GM23338 (cell line): ENCODE measurements around the gene SLC4A2. TPM values are rescaled to one million over a fixed set of nuclear protein-coding genes. Genes with fewer than 3 reads are reported as not detected.

Source experiments
- ATAC-seq: fragments of 200-7000 bp; cut with Tn5 transposase; 3 replicates; pipeline ENCODE4 v1.9.1; 2020
- DNase-seq: peaks from one replicate; pipeline ENCODE4 v3.0.0-alpha.2; 2015; ENCODE audit warnings: low spot score
- H2AFZ ChIP-seq: fragments of 200-600 bp; sonication (generic); 2 replicates; pipeline ENCODE4 v1.8.0; 2016; ENCODE audit warnings: antibody characterized with exemption, mild to moderate bottlenecking, moderate library complexity
- H3F3A ChIP-seq: fragments of 200-600 bp; sonication (generic); replicated peaks from 2 replicates; pipeline ENCODE4 v1.8.0; 2017; ENCODE audit warnings: antibody characterized with exemption, mixed run types, low read depth
- H3K27ac ChIP-seq: fragments of 200-600 bp; sonication (generic); 2 replicates; pipeline ENCODE4 v1.6.1; 2016; ENCODE audit warnings: low read depth
- H3K27me3 ChIP-seq: fragments of 200-600 bp; sonication (generic); 2 replicates; pipeline ENCODE4 v1.8.0; 2016; ENCODE audit warnings: mild to moderate bottlenecking, mixed run types, moderate library complexity; ENCODE audit not compliant: insufficient read depth
- H3K36me3 ChIP-seq: fragments of 200-600 bp; sonication (generic); 2 replicates; pipeline ENCODE4 v1.8.0; 2016; ENCODE audit warnings: mild to moderate bottlenecking; ENCODE audit not compliant: insufficient read depth
- H3K4me1 ChIP-seq: fragments of 200-600 bp; sonication (generic); 2 replicates; pipeline ENCODE4 v1.8.0; 2016; ENCODE audit warnings: mild to moderate bottlenecking, moderate library complexity; ENCODE audit not compliant: insufficient read depth
- H3K4me2 ChIP-seq: fragments of 200-600 bp; sonication (generic); 2 replicates; pipeline ENCODE4 v1.7.1; 2017; ENCODE audit warnings: mixed run types
- H3K4me3 ChIP-seq: fragments of 200-600 bp; sonication (generic); 2 replicates; pipeline ENCODE4 v1.6.1; 2016; ENCODE audit warnings: mixed run types
- H3K79me2 ChIP-seq: fragments of 200-600 bp; sonication (generic); replicated peaks from 2 replicates; pipeline ENCODE4 v1.8.0; 2017; ENCODE audit warnings: mild to moderate bottlenecking; ENCODE audit not compliant: insufficient read depth
- H3K9me2 ChIP-seq: fragments of 200-600 bp; sonication (generic); 2 replicates; pipeline ENCODE4 v1.8.0; 2017; ENCODE audit not compliant: insufficient read depth
- H4K20me1 ChIP-seq: fragments of 200-600 bp; sonication (generic); replicated peaks from 2 replicates; pipeline ENCODE4 v1.8.0; 2017; ENCODE audit warnings: mild to moderate bottlenecking; ENCODE audit not compliant: insufficient read depth
- H3K27ac Mint-ChIP-seq: 2 replicates; pipeline ENCODE4 v1.8.0; 2020; ENCODE audit warnings: inconsistent platforms, mild to moderate bottlenecking, moderate library complexity, mixed read lengths
- H3K27me3 Mint-ChIP-seq: 3 replicates; pipeline ENCODE4 v1.8.0; 2022; ENCODE audit warnings: low read depth, mild to moderate bottlenecking, moderate library complexity, mixed read lengths, inconsistent platforms; ENCODE audit not compliant: insufficient read depth, poor library complexity
- H3K36me3 Mint-ChIP-seq: 3 replicates; pipeline ENCODE4 v1.8.0; 2021; ENCODE audit warnings: low read depth, mild to moderate bottlenecking, inconsistent platforms, moderate library complexity, mixed read lengths
- H3K4me1 Mint-ChIP-seq: 3 replicates; pipeline ENCODE4 v1.8.0; 2020; ENCODE audit warnings: mild to moderate bottlenecking, inconsistent platforms, mixed read lengths
- H3K4me3 Mint-ChIP-seq: 3 replicates; pipeline ENCODE4 v1.8.0; 2021; ENCODE audit warnings: moderate library complexity, mild to moderate bottlenecking, inconsistent platforms, mixed read lengths
- H3K9me3 Mint-ChIP-seq: 3 replicates; pipeline ENCODE4 v1.8.0; 2020; ENCODE audit warnings: moderate library complexity, mild to moderate bottlenecking, inconsistent platforms, mixed read lengths
- CTCF ChIP-seq, 2 experiments: fragments of 200-600 bp in 1 of 2; sonication (generic) in 1 of 2; conservative IDR thresholded peaks; 2 replicates each; pipeline versions ENCODE4 v1.5.1 to v1.6.1; 2016 to 2017; ENCODE audit warnings: antibody characterized with exemption in 2 of 2, low read depth in 2 of 2, mild to moderate bottlenecking in 2 of 2, moderate library complexity in 1 of 2
- EZH2phosphoT487 ChIP-seq: fragments of 200-600 bp; sonication (generic); IDR thresholded peaks from one replicate; pipeline ENCODE4 v1.8.1; 2018; ENCODE audit warnings: antibody characterized with exemption; ENCODE audit not compliant: unreplicated experiment
- NANOG ChIP-seq: IDR thresholded peaks from 2 replicates; pipeline ENCODE4 v1.6.1; 2016; ENCODE audit warnings: antibody characterized with exemption, borderline replicate concordance
- POLR2AphosphoS5 ChIP-seq: IDR thresholded peaks from 2 replicates; pipeline ENCODE4 v1.6.1; 2016; ENCODE audit warnings: antibody characterized with exemption, low read depth
- REST ChIP-seq: IDR thresholded peaks from one replicate; pipeline ENCODE4 v1.6.1; 2018; ENCODE audit warnings: antibody characterized with exemption; ENCODE audit not compliant: unreplicated experiment
- STAT1 ChIP-seq: IDR thresholded peaks from one replicate; pipeline ENCODE4 v1.6.1; 2016; ENCODE audit warnings: antibody characterized with exemption; ENCODE audit not compliant: unreplicated experiment
- ZNF331 ChIP-seq: fragments of 250-450 bp; sonication (Bioruptor Pico); IDR thresholded peaks from 2 replicates; pipeline ENCODE4 v1.5.0; 2020; ENCODE audit warnings: low read depth, mild to moderate bottlenecking, moderate library complexity
- ZNF462 ChIP-seq: fragments of 250-450 bp; sonication (Bioruptor Pico); IDR thresholded peaks from 2 replicates; pipeline ENCODE4 v1.5.0; 2020; ENCODE audit warnings: mild to moderate bottlenecking, moderate library complexity
- polyA plus RNA-seq: library from polyadenylated mRNA; unstranded; fragments of >200 nt; fragmentation: Nextera tagmentation; extraction: Ambion mirVana; gene quantifications from 2 replicates; pipeline ENCODE4 v1.2.1, GENCODE V29; 2016
- total RNA-seq: library from RNA; depleted of rRNA; stranded (reverse); fragments of >200 nt; shearing (Covaris generic); gene quantifications from 2 replicates; pipeline ENCODE4 v1.2.3, GENCODE V29; 2014

The SLC4A2 gene
- total and polyA plus RNA-seq, 2 experiments from 2014 or later, result 64.8 to 106 TPM

GRCh38 chr7:151119055-151119415, 59.6 kb downstream of the SLC4A2 start:
- Histone ChIP-seq H3K9me2 (no peaks in the 10 kb centered on the region), H3K4me2 (no peak overlapping the region), H3F3A (peaks cover 7% of the 10 kb centered on the region), H4K20me1 (peaks cover 25% of the 10 kb centered on the region; the same call in 1 of the 2 replicates), H3K27me3 (peaks cover 18% of the 10 kb centered on the region), H3K4me3 (no peak overlapping the region), H3K36me3 (no peaks in the 10 kb centered on the region; the same call in 1 of the 2 replicates), H3K27ac (no peak overlapping the region), H3K79me2 (no peaks in the 10 kb centered on the region), H3K4me1 (peaks cover 13% of the 10 kb centered on the region), H2AFZ (no peak overlapping the region)
- DNase-seq (no peak), ATAC-seq (no peak)
- Mint-ChIP-seq H3K36me3 (peaks cover 33% of the 10 kb centered on the region), H3K27ac (no peak overlapping the region), H3K4me1 (peaks cover 21% of the 10 kb centered on the region), H3K9me3 (no peaks in the 10 kb centered on the region), H3K27me3 (peaks cover 19% of the 10 kb centered on the region), H3K4me3 (no peak overlapping the region; the same call in 2 of the 3 replicates)
- no peak for TF ChIP-seq ZNF331 (CRISPR knock-in tag)
- no peak for TF ChIP-seq REST
- no peak for TF ChIP-seq ZNF462 (CRISPR knock-in tag)
- TF ChIP-seq POLR2AphosphoS5, result no peak
- no peak for TF ChIP-seq NANOG
- no peak for TF ChIP-seq CTCF (conservative IDR thresholded peaks at IDR 0.05; ENCODE audit: low read depth in 2 of 2)
- TF ChIP-seq STAT1, result no peak
- no peak for TF ChIP-seq EZH2phosphoT487
